Urothelium cell line (cell line): Measurements from ENCODE around the gene GLI3.
"Not testable (repeated sequence)": the region's sequence is repeated elsewhere in the genome, so short reads cannot be mapped to it uniquely, and the experiment has no call there.

ENCODE experiments used
- DNase-seq: peaks from one replicate; pipeline ENCODE4 v3.0.0; 2011; ENCODE audit warnings: low spot score, mixed read lengths
- FAIRE-seq: peaks from 2 replicates; lab custom pipeline; 2011; peaks lifted over from hg19 to GRCh38; lab: Jason Lieb, UNC

The GLI3 gene

DNA sequence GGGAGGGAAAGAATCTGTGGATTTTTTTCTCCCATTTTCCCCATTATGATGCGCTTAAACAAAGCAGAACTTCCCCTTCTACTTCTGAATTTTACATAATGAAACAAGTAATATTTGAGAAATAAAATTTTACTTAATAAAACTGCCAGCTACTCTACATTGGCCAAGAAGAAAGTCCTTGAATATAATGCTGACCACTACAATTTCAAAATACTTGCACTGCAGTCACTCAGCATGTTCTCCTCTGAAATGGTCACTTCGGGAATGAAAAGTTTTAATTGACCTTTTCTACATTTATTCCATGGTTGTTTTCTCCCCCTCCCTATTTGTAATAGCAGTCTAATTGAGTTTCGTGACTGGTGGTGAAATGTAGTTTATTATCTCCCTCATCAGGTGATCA is 23.9 kb downstream of the GLI3 start:
- DNase-seq (no peak), FAIRE-seq (no peak)

GRCh38 chr7:42212541-42213090 is 24.4 kb downstream of the GLI3 start:
- DNase-seq (no peak), FAIRE-seq (no peak)

DNA sequence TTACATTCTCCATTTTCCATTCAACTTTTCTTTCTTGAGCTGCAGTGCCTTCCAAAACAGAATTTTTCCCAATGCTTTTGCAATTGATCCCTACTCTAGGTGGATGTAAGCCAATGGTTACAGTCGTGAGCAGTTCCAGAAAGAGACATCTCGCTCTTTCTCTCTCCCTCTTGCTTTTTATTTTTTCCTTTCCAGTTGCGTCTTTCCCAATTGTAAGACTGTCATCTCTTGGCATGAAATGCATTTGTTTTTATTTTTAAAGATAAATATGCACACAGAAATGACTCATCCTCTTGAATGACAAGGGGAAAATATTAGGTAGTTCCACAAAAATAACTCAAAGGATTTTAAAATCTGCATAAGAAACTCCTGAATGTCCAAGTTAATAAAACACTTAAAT is 25.1 kb downstream of the GLI3 start:
- no peak for DNase-seq
- no peak for FAIRE-seq

DNA sequence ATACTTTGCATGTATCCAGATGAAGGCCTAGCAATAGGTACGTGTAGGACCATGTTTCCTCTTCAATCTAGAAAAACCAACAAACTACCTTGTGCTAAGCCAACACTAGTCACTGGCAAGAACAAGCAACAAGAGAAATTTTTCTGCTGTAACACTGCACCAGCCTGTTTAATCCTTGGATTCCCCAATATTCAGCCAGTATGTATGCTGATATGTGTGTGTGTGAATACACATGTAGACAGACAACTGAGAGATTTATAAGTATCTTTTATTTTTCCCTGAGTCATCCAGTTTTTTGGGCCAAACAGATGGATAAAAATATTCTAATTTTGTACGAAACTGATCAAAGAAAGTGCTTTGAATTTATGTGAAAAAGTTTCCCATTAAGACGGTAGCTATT is 26.2 kb downstream of the GLI3 start:
- FAIRE-seq (no peak), DNase-seq (no peak)

GRCh38 chr7:42210333-42210732 is 26.7 kb downstream of the GLI3 start:
- DNase-seq (no peak), FAIRE-seq (no peak)

DNA sequence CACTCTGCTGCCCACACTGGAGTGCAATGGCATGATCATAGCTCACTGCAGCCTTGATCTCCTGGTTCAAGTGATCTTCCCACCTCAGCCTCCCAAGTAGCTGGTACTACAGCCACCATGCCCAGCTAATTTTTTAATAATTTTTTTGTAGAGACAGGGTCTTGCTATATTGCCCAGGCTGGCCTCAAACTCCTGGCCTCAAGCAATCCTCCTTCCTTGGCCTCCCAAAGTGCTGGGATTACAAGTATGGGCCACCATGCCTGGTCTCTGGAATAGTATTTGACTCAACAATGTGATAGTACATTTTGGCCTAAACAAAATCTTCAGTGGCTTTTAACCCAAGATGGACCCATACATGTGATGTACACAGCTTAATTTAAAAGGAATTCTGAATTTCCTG is 27.9 kb downstream of the GLI3 start:
- not testable (repeated sequence) for FAIRE-seq, DNase-seq

- DNase-seq, result no peak
- no peak for FAIRE-seq
Observed at GRCh38 chr7:42208572-42208971, 28.4 kb downstream of the GLI3 start.

- no peak for FAIRE-seq
- no peak for DNase-seq
Observed at GRCh38 chr7:42207420-42207819, 29.6 kb downstream of the GLI3 start.

- DNase-seq (no peak), FAIRE-seq (no peak)
Observed at GRCh38 chr7:42203336-42203735, 33.7 kb downstream of the GLI3 start.

DNA sequence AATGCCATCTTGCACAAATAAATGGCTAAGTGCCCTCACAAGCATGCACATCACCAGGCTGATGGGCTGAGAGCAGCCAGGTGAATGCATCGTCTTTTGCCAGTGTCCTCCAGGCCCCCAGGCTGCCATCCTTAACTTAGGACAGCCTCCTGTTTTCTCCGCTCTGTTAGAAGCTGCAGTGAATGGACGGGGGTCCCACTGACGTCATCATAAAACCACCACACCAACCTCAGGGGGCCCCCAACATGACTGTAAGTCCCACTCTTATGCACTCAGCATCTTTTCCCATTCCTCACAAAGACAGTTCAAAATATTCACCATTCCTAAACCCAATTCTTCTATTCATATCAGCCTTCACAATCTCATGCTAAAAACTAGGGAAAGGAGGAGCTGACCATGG is 34.4 kb downstream of the GLI3 start:
- DNase-seq (no peak), FAIRE-seq (no peak)

GRCh38 chr7:42198974-42199668 is 37.9 kb downstream of the GLI3 start:
- DNase-seq, result peak; percentile 46
- FAIRE-seq, result no peak

GRCh38 chr7:42198296-42198695 is 38.7 kb downstream of the GLI3 start:
- FAIRE-seq (peak; percentile 42), DNase-seq (peak; percentile 57)

GRCh38 chr7:42197451-42197850 is 39.6 kb downstream of the GLI3 start:
- FAIRE-seq (peak; percentile 59), DNase-seq (no peak)

- FAIRE-seq, result no peak
Observed at GRCh38 chr7:42194238-42194637, 42.8 kb downstream of the GLI3 start.

DNA sequence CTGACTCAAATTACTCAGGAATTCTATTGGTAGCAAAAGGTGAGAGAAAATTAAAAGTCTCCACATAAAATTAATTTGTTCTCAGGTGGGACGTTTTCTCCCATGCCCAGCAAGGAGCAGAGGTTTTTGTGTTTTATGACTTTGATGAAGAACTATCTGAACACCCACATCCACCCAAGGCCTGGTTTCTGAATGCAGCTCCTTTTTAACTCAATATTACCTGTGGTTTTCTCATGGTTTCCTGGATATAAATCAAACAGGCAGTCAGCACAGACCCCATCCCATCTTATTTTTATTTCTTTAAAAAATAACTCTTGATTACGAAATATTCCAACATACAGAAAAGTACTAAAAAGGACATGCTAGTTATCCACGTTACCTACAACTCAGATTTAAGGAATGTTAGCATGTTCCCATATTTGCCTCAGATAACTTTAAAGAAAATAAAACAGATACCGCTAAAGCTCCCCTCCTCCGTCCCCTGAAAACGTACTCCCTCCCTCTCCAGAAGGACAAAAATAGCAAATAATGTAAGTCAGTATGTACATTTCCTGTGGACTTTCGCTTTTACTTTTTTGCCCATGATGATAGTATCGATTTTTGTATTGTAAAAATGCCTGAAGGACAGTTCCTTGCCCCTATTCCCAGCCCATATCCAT is 43.4 kb downstream of the GLI3 start:
- peak; percentile 13 for FAIRE-seq
- DNase-seq, result no peak

More at GRCh38 chr7:42194238-42194637, 42.8 kb downstream of the GLI3 start:
- DNase-seq, result no peak

DNA sequence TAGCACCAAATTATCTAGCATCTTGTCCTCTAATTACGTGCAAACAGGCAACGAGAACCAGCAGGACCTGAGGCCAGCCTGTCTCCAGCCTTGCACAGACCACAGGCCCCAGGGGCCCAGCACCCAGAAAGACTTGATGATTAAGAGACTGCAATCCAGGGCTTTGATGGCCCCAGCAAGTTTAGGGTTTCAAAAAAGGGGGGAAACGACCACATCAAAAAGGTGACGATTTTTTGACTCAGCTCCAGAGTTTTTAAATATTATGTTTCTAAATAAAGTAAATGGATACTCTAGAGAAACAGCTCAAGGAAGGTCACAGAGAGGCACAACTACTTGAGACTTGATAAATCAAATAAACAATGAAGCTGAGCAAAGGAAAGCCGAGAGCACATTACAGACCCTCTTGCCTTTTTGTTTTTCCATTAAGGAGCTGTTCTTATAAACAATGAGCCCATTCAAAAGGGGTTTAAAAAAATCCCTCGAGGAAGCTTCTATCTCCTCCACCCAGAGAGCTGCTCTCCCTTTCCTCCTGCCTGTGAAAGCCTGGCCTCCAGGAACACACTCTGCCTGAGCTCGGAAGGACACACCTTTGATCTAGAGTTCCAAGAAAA is 44.1 kb downstream of the GLI3 start:
- FAIRE-seq (no peak), DNase-seq (peak; percentile 45)

GRCh38 chr7:42192066-42192465 is 44.9 kb downstream of the GLI3 start:
- FAIRE-seq (no peak), DNase-seq (no peak)

GRCh38 chr7:42189535-42189934 is 47.5 kb downstream of the GLI3 start:
- FAIRE-seq (no peak), DNase-seq (no peak)

DNA sequence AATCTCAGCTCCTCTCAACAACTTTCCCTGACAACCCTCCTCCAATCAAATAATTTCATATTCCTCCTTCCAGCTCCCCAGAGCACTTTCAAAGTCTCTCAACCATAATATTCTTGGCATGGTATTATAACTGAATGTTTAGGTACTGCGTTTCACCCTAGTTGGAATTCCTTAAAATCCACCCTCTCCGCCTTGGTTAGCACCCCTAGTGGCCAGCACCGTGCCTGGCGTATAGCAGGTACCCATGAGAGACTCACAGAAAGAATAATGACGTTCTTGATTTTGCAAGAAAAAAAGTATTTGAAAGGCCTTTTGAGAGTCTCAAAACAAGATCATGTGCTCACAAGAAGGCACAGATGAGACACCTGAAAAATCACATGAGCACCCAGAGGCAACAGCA is 50.9 kb downstream of the GLI3 start:
- DNase-seq (no peak), FAIRE-seq (no peak)

DNA sequence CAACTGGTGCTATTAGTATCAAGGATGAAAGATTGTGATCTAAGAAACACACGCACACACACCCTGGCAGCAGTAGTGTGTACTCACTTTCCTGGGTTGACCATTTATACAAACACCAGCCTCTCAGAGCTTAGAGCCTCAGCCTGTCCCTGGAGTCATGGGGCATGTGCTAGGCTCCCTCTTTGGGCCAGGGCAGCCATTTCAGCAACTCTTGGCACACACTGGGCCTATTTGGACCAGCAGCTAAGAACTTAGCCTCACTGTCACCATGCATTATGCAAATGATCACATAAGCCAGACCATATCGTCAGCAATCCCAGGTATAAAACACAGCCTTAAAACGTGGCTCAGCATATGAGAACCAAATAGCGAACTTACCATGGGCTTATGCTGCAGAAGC is 51.3 kb downstream of the GLI3 start:
- FAIRE-seq (peak; percentile 5), DNase-seq (no peak)

- DNase-seq (no peak), FAIRE-seq (no peak)
Observed at GRCh38 chr7:42183547-42183946, 53.5 kb downstream of the GLI3 start.

- DNase-seq (no peak), FAIRE-seq (no peak)
Observed at GRCh38 chr7:42181566-42181965, 55.4 kb downstream of the GLI3 start.
